ENCODE results near the gene KPNA3. TPM values are rescaled to one million over a fixed set of nuclear protein-coding genes. Genes with fewer than 3 reads are reported as not detected.
A peak's percentile ranks its signal among the peaks of the same experiment; 100 is the strongest.

The KPNA3 gene
- total RNA-seq, 4 donors from 2014 or later = 23.1 to 29.2 (median 24.9) TPM

GRCh38 chr13:49693877-49694276 is 98.6 kb downstream of the KPNA3 start:
- intact Hi-C loops (cut with DNase I; ENCODE audit: low total_unique reads) (no loop called here), in situ Hi-C loops (cut with MboI; ENCODE audit: low pct_ligation_motif_present in 1 of 4, low pct_unique_long_range_greater_than_20kb in 1 of 4, low sequenced_read_pairs in 3 of 4) (no loop called here)
- no peak for DNase-seq
- Histone ChIP-seq H3K36me3 (no peaks in the 10 kb centered on the region), H3K27ac (peak overlapping the region in 1 of 4 donors; percentile 14), H3K27me3 (no peaks in the 10 kb centered on the region), H3K4me3 (no peak overlapping the region), H3K9me3 (no peaks in the 10 kb centered on the region), H3K4me1 (peaks cover 0 to 21% (median 17%) of the 10 kb centered on the region in 4 donors)
- WGBS, 2 donors (ENCODE audit: low coverage in 1 of 2) = 93 to 95% methylated on average over 3 of the region's 3 CpGs
- TF ChIP-seq POLR2A (IDR thresholded peaks at IDR 0.05) (no peak), EP300 (IDR thresholded peaks at IDR 0.05; ENCODE audit: low read depth) (no peak), CTCF (IDR thresholded peaks at IDR 0.05) (no peak), POLR2AphosphoS5 (IDR thresholded peaks at IDR 0.05) (no peak)

- WGBS, 2 donors (ENCODE audit: low coverage in 1 of 2) = 13 to 64% methylated on average over 2 to 4 of the region's 4 CpGs
- no peak for TF ChIP-seq POLR2AphosphoS5 (IDR thresholded peaks at IDR 0.05)
- Histone ChIP-seq H3K4me3 (no peak overlapping the region), H3K27ac (peak overlapping the region in 1 of 4 donors; percentile 14), H3K36me3 (no peaks in the 10 kb centered on the region), H3K4me1 (peaks cover 0 to 23% (median 17%) of the 10 kb centered on the region in 4 donors), H3K9me3 (no peaks in the 10 kb centered on the region), H3K27me3 (no peaks in the 10 kb centered on the region)
- intact Hi-C loops (cut with DNase I; ENCODE audit: low total_unique reads) (no loop called here), in situ Hi-C loops (cut with MboI; ENCODE audit: low pct_ligation_motif_present in 1 of 4, low pct_unique_long_range_greater_than_20kb in 1 of 4, low sequenced_read_pairs in 3 of 4) (no loop called here)
- DNase-seq = no peak
These were observed 99.2 kb downstream of the KPNA3 start for GRCh38 chr13:49693191-49693733.

GRCh38 chr13:49690995-49691784 is 101.3 kb downstream of the KPNA3 start, which contains the start of gene EBPL:
TSS of gene EBPL (minus strand) at chr13:49691486. CDS start at chr13:49691424, 62 bp downstream.
- H3K36me3 ChIP-seq = no peaks in the 10 kb centered on the region
- H3K4me3 ChIP-seq = peak within 1 kb of the TSS; percentile 55 to 85 (median 68)
- intact Hi-C loops (cut with DNase I; ENCODE audit: low total_unique reads) (no loop called here), in situ Hi-C loops (cut with MboI; ENCODE audit: low pct_ligation_motif_present in 1 of 4, low pct_unique_long_range_greater_than_20kb in 1 of 4, low sequenced_read_pairs in 3 of 4) (no loop called here)
- peak within 1 kb of the TSS; percentile 81 to 92 (median 88) for H3K27ac ChIP-seq
- DNase-seq = peak; percentile 96
- TF ChIP-seq POLR2AphosphoS5 (IDR thresholded peaks at IDR 0.05) (peak in 2 of 3 donors; percentile 57 to 79), EP300 (IDR thresholded peaks at IDR 0.05; ENCODE audit: low read depth) (no peak), CTCF (IDR thresholded peaks at IDR 0.05) (no peak), POLR2A (IDR thresholded peaks at IDR 0.05) (peak; percentile 62)
- H3K4me1 ChIP-seq = peaks cover 0 to 23% (median 17%) of the 10 kb centered on the region in 4 donors
- H3K27me3 ChIP-seq = no peaks in the 10 kb centered on the region
- no peaks in the 10 kb centered on the region for H3K9me3 ChIP-seq
- 1% methylated on average over 59 of the region's 67 CpGs; no CpG with 5 or more reads in 1 of the 2 donors for WGBS, 2 donors (ENCODE audit: low coverage in 1 of 2)

GRCh38 chr13:49690133-49690994 is 102.1 kb downstream of the KPNA3 start:
- in situ Hi-C loops (cut with MboI; ENCODE audit: low pct_ligation_motif_present in 1 of 4, low pct_unique_long_range_greater_than_20kb in 1 of 4, low sequenced_read_pairs in 3 of 4) (no loop called here), intact Hi-C loops (cut with DNase I; ENCODE audit: low total_unique reads) (no loop called here)
- no peaks in the 10 kb centered on the region for H3K36me3 ChIP-seq
- TF ChIP-seq POLR2AphosphoS5 (IDR thresholded peaks at IDR 0.05) = no peak
- TF ChIP-seq EP300 (IDR thresholded peaks at IDR 0.05; ENCODE audit: low read depth) = no peak
- TF ChIP-seq CTCF (IDR thresholded peaks at IDR 0.05) = no peak
- TF ChIP-seq POLR2A (IDR thresholded peaks at IDR 0.05) = no peak
- 8 to 22% methylated on average over 6 to 17 of the region's 17 CpGs for WGBS, 2 donors (ENCODE audit: low coverage in 1 of 2)
- no peaks in the 10 kb centered on the region for H3K27me3 ChIP-seq
- H3K27ac ChIP-seq = peak overlapping the region; percentile 81 to 92 (median 88)
- H3K9me3 ChIP-seq = no peaks in the 10 kb centered on the region
- H3K4me3 ChIP-seq = peak overlapping the region; percentile 55 to 85 (median 68)
- H3K4me1 ChIP-seq = peaks cover 0 to 23% (median 17%) of the 10 kb centered on the region in 4 donors
- DNase-seq = peak; percentile 31
